HUES6 (cell line): Measurements from ENCODE around the gene TTC7B.
"Not testable (repeated sequence)": the region's sequence is repeated elsewhere in the genome, so short reads cannot be mapped to it uniquely, and the experiment has no call there.

Source experiments
- H3K27ac ChIP-seq: 2 replicates; pipeline ENCODE4 v1.7.0; 2013; ENCODE audit warnings: low read depth, mild to moderate bottlenecking, low read length, inconsistent platforms
- H3K27me3 ChIP-seq: 2 replicates; pipeline ENCODE4 v1.6.1; 2013; ENCODE audit warnings: low read length; ENCODE audit not compliant: control insufficient read depth, insufficient read depth
- H3K36me3 ChIP-seq: 2 replicates; pipeline ENCODE4 v1.6.1; 2013; ENCODE audit warnings: low read length; ENCODE audit not compliant: control insufficient read depth, insufficient read depth
- H3K4me1 ChIP-seq: 2 replicates; pipeline ENCODE4 v1.6.1; 2013; ENCODE audit warnings: low read length; ENCODE audit not compliant: control insufficient read depth, insufficient read depth
- H3K4me3 ChIP-seq: 2 replicates; pipeline ENCODE4 v1.5.1; 2013; ENCODE audit warnings: low read depth, low read length
- H3K9ac ChIP-seq: one replicate; pipeline ENCODE4 v1.6.1; 2013; ENCODE audit warnings: mild to moderate bottlenecking, low read length
- H3K9me3 ChIP-seq: 2 replicates; pipeline ENCODE4 v1.6.1; 2013; ENCODE audit warnings: low read depth, low read length; ENCODE audit not compliant: control insufficient read depth, insufficient read depth

The TTC7B gene

GRCh38 chr14:90532826-90533525, 283.3 kb downstream of the TTC7B start:
- Histone ChIP-seq H3K27ac (no peak overlapping the region), H3K27me3 (no peaks in the 10 kb centered on the region), H3K4me3 (no peak overlapping the region), H3K4me1 (peaks cover 4% of the 10 kb centered on the region; the same call in 1 of the 2 replicates), H3K9ac (no peak overlapping the region), H3K36me3 (no peaks in the 10 kb centered on the region), H3K9me3 (no peaks in the 10 kb centered on the region)

GRCh38 chr14:90531497-90531896, 284.7 kb downstream of the TTC7B start:
- Histone ChIP-seq H3K36me3 (no peaks in the 10 kb centered on the region), H3K27me3 (no peaks in the 10 kb centered on the region), H3K4me1 (peaks cover 4% of the 10 kb centered on the region; the same call in 1 of the 2 replicates), H3K9ac (no peak overlapping the region), H3K4me3 (no peak overlapping the region), H3K9me3 (peaks cover 9% of the 10 kb centered on the region), H3K27ac (no peak overlapping the region)

DNA sequence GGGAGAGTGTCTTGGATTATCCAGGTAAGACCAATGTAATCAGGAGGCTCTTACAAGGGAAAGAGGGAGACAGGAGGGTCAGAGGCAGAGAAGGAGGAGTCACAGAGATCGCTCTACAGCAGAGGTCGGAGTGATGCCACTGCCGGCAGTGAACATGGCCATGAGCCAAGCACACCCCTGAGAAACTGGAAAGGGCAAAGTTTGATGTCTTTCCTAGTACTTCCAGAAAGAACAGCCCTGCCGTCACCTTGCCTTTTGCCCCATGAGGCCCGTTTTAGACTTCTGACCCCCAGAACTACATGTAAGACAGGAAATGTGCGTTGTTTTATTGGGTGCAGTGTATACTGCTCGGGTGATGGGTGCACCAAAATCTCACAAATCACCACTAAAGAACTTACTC, 285.7 kb downstream of the TTC7B start:
- no peak overlapping the region for H3K9ac ChIP-seq
- peaks cover 4% of the 10 kb centered on the region; the same call in 1 of the 2 replicates for H3K4me1 ChIP-seq
- no peaks in the 10 kb centered on the region for H3K36me3 ChIP-seq
- no peak overlapping the region for H3K4me3 ChIP-seq
- H3K27me3 ChIP-seq: no peaks in the 10 kb centered on the region
- peaks cover 12% of the 10 kb centered on the region for H3K9me3 ChIP-seq
- H3K27ac ChIP-seq: no peak overlapping the region

DNA sequence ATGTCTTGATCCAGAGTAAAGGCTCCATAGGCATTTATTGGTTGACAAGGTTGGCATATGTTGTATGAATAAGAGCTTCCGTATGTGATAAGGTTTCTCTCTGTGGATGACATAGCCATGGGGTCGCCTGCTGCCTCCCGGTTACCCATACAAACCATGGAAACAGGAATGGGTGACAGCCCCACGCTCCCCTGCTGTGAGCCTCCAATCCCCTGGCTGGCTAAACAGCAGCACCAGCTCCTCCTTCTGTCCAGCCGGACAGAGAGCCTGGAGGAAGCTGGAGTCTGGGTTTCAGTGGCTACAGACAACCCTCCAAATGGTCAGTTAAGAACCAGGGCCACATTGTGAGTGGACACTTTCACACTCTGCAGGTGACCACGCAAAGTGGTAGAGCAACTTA, 288.3 kb downstream of the TTC7B start:
- no peak overlapping the region for H3K4me3 ChIP-seq

GRCh38 chr14:90526536-90526935, 289.7 kb downstream of the TTC7B start:
- H3K4me1 ChIP-seq, H3K27me3 ChIP-seq: not testable (repeated sequence)

More for the DNA sequence above, 288.3 kb downstream of the TTC7B start:
- H3K9ac ChIP-seq: no peak overlapping the region
- H3K27ac ChIP-seq: no peak overlapping the region
- H3K27me3 ChIP-seq: no peaks in the 10 kb centered on the region
- peaks cover 12% of the 10 kb centered on the region for H3K9me3 ChIP-seq
- H3K4me1 ChIP-seq: no peaks in the 10 kb centered on the region
- H3K36me3 ChIP-seq: no peaks in the 10 kb centered on the region

GRCh38 chr14:90525353-90526028, 290.7 kb downstream of the TTC7B start:
- H3K27me3 ChIP-seq, H3K9ac ChIP-seq, H3K27ac ChIP-seq, H3K36me3 ChIP-seq, H3K4me3 ChIP-seq, H3K4me1 ChIP-seq: not testable (repeated sequence)
- peaks cover 12% of the 10 kb centered on the region for H3K9me3 ChIP-seq

More at GRCh38 chr14:90526536-90526935, 289.7 kb downstream of the TTC7B start:
- H3K36me3 ChIP-seq, H3K4me3 ChIP-seq, H3K27ac ChIP-seq, H3K9ac ChIP-seq: not testable (repeated sequence)
- peaks cover 12% of the 10 kb centered on the region for H3K9me3 ChIP-seq

- no peaks in the 10 kb centered on the region for H3K36me3 ChIP-seq
- peaks cover 4% of the 10 kb centered on the region for H3K4me1 ChIP-seq
- H3K9ac ChIP-seq: no peak overlapping the region
- H3K27me3 ChIP-seq: no peaks in the 10 kb centered on the region
- no peak overlapping the region for H3K27ac ChIP-seq
- no peak overlapping the region for H3K4me3 ChIP-seq
- peaks cover 12% of the 10 kb centered on the region for H3K9me3 ChIP-seq
These were observed 292.0 kb downstream of the TTC7B start for GRCh38 chr14:90523961-90524875.

DNA sequence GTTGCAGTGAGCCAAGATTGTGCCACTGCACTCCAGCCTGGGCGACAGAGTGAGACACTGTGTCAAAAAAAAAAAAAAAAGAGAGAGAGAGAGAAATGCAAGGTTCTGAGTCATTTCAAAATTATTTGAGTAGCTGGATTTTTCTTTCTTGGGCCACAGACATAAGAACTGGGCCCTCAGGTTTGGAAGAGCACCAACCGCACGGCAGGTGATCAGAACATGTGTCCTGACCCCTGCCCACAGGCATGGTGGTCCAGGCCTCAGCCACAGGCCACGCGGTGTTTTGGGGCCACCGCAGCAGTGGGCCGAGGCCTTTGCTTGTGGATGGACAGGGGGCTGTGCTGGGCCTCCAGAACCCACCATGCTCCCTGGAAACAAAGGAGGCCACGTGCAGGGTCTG, 292.7 kb downstream of the TTC7B start:
- Histone ChIP-seq H3K36me3 (no peaks in the 10 kb centered on the region), H3K9ac (no peak overlapping the region), H3K27ac (no peak overlapping the region), H3K4me1 (peaks cover 4% of the 10 kb centered on the region), H3K4me3 (no peak overlapping the region), H3K27me3 (no peaks in the 10 kb centered on the region), H3K9me3 (peaks cover 12% of the 10 kb centered on the region)

DNA sequence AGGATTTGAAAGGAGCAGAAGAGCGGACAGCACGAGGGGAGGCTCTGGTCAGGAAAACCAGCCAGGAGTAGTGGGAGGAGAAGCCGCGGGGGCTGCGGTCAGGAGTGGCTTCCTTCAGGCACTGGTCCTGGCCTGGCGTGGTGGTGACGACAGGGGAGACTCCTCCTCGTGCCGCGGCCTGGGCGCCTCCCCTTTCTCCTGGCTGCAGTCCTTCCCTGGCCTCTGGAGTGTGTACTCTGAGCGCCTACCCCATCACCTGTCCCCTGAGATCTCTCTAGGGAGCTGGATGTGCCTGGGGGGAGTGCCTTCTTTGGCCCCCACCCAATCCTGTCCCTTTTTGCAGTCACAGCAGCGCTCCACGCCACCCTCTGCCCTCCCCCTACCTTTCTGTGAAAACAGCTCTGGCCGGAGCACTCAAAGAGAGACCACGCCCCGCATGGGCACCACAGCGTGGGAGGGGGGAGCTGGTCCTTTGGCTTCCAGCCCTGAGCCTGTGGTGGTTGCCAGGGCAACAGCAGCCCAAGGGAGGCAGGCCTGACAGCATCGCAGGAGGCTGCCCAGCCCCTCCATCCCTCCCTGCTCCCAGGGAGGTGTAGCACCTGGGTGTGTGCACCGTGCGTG, 293.5 kb downstream of the TTC7B start:
- Histone ChIP-seq H3K27ac (no peak overlapping the region), H3K9ac (no peak overlapping the region), H3K9me3 (peaks cover 10% of the 10 kb centered on the region), H3K4me3 (no peak overlapping the region), H3K36me3 (no peaks in the 10 kb centered on the region), H3K27me3 (no peaks in the 10 kb centered on the region), H3K4me1 (peaks cover 5% of the 10 kb centered on the region)

DNA sequence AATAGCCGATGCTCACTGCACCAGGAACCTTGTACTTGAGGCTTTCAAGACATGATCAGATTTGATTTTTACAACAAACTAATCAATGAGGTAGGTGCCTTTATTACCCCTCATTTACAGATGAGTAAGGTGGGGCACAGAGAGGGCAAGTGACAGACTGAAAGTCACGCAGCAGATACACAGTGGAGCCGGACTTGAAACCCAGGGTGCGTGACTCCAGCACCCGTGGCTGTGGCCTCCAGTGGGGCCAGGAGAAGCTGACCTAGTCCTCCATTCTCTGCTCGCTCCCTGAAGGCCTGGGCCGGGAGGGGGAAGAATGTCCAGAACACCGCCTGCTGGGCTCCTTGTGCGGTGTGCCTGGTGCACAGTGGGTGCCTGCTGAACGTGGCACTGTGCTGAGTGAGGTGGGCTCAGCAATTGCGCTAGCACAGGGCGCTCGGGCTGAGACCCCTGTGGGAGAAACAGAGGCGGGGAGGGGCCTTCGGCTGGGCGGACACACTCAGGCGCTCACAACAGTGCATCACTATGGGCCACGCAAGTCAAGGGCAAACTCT, 294.2 kb downstream of the TTC7B start:
- peaks cover 8% of the 10 kb centered on the region for H3K9me3 ChIP-seq
- H3K9ac ChIP-seq: no peak overlapping the region
- peaks cover 10% of the 10 kb centered on the region for H3K4me1 ChIP-seq

More for the DNA sequence above, 294.2 kb downstream of the TTC7B start:
- no peak overlapping the region for H3K4me3 ChIP-seq
- H3K27ac ChIP-seq: no peak overlapping the region
- no peaks in the 10 kb centered on the region for H3K27me3 ChIP-seq
- no peaks in the 10 kb centered on the region for H3K36me3 ChIP-seq
